ENCODE data around the gene PDZRN4.

DNA sequence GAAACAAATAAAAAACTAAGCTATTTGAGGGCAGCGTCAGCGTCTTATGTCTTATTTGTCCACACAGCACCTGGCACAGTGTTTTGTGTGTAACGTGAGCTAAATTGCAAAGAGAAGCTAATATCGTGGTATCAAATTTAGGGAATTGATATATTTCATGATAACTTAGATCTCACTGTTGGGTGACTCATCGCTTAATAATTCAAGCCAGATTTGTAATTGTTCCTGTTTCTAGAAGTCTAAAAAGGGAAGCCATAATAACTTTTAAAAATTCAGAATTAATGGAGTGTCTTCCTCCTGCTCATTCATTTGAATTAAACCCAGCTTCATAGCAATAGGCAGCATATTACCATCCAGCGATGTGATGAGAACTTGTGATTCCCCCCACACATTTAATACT, 214.7 kb downstream of the PDZRN4 start:
- TF ChIP-seq ZNF274 (IDR thresholded peaks at IDR 0.05; ENCODE audit: low read depth, low read length): no peak
- no peak for TF ChIP-seq YY1 (IDR thresholded peaks at IDR 0.05; ENCODE audit: insufficient read depth, insufficient read length)
- TF ChIP-seq SUZ12 (IDR thresholded peaks at IDR 0.05; ENCODE audit: extremely low read depth, insufficient read depth, insufficient read length): no peak
